AML-193 (cell line): ENCODE data around the gene THAP3.
"Not testable (repeated sequence)": the region's sequence is repeated elsewhere in the genome, so short reads cannot be mapped to it uniquely, and the experiment has no call there.

ENCODE experiments used
- DNase-seq, 2 experiments: peaks; one replicate each; lab custom pipeline; 2025; lab: John Stamatoyannopoulos, UW

Gene THAP3

DNA sequence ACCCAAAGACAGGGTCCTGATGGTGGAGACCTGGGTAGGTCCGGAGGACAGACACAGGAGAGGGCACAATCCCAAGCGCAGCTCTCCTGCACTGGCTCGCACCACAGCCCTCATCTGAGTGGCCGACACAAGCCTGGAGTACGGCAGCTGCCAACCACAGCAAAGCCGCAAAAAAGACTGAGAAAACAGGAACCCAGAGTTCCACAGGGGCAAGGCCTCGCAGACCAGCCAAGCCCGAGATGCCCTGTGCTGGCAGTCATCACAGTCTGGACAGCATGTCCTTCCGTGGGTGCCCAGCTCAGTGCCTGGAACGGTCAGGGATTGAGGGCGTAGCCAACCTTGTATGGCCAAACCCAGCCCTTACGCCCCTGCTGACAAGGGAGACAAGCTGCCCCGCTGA is 33.4 kb upstream of the THAP3 start:
- peak; percentile 25 to 50 for DNase-seq

DNA sequence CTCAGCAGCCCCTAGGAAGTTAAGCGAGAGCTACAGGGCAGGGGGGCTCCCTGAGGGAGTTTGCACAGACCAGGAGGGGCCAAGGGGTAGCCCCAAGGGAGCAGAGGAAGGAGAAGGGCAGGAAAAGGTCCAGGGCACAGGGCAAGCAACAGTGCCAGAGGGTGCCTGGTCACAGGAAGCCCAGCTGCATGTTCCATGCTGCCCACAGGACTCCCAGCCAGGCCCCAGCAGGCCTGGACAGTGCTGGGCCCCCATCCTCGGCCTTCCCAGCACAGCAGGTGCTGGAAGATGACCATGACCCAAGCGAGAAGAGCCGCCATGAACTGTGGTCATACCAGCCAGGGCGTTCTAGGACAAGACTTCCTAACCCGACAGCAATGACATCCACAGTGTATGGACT is 33.0 kb upstream of the THAP3 start:
- no peak for DNase-seq

DNA sequence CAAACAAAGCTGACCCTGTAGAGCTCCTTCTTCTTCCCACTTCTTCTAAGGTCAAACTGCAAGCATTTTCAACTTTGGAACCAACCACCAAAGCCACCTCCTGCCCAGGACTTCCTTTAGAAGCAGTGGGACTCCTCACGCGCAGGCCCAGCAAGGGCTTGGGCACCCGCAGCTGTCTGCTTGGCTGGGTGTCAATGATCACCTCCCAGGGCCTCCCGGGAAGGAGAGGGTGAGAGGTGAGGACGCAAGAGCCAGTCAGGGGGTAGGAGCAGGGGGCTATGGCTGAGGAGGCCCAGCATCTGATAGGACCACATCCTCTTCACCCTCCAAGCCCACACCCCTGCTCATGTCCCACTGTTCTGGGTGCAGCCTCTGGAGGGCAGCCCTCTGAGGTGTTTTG is 32.2 kb upstream of the THAP3 start:
- no peak for DNase-seq

DNA sequence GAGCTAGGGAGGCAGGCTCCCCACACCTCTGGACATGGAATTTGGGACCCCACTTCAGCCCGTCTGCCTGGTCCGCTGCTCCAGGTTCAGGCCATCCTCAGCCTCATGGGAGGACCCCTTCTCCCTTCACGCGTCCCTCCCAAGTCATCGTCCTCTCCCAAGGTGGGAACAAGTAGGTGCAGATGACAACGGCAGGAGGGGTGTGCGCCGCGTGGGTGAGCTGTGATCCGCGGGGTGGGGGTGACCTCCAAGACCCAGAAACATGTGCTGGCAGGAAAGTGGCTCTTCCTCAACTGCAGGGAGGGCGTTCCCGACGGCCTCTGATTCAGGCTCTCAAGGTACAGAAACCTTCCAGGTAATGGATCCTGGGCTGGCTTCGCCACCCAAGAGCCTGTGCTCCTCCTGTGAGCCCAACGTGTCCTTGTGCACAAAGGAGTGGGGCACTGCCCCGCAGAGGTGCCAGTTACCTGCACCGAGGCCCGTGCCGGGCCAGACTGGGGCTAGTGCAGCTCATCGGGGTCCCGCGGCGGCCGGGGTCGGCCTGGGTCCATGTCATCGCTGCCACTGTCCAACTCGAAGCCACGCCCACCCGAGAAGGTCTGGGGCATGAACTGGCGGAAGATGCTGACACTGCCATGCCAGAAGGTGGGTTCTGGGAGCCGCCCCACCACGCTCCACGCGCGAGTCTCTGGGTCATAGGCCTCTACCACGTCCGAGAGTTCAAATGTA is 31.6 kb upstream of the THAP3 start:
- DNase-seq, result no peak

DNA sequence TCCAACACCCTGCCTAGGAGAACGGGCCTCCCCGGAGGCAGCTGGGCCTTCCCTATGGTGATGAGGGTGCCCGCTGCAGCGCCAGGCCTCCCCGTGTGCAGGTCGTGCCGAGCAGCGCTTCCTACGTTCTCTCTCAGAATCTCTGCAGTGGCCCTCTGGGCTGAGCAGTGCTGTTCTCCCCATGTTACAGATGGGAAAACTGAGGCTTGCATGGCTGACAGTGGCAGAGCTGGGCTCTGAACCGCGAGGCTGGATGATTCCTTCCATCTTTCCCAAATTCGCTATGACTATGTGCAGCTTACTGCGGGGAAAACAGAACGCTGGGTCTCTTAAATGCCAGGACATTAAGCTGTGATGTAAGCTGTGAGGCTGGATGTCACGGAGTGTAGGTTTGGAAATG is 30.9 kb upstream of the THAP3 start:
- DNase-seq, result no peak

DNA sequence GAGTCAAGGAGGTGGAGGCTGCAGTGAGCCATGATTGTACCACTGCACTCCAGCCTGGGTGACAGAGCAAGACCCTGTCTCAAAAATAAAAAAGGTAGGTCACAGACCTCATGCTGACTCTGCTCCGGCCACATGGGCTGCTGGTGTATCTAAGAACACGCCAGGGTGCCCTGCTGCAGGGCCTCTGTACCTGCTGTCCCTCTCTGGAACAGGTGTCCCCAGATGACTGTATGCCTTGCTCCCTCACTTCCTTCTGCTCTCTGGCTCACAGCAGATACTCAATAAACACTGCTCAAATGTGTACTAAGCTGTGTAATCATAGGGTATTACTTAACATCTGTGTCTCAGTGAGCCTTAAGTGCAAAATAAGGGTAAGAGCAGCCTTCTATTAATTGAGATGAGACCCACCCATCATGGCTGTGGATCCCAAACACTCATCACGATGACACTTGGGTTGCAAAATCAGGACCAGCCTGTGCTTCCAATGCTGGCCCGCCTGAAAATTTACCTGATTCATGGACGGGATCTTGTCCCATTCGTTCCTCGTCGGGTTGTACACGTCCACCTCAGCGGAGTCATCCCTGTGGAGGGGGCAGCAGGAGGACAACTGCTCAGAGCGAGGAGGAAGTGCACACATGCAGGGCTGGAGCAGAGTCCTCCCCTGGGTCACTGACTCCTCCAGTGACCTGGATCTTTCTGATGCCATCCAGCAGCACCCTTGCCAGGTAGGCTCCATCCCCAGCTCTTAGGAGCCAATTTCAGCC is 29.5 kb upstream of the THAP3 start:
- DNase-seq, result no peak

DNA sequence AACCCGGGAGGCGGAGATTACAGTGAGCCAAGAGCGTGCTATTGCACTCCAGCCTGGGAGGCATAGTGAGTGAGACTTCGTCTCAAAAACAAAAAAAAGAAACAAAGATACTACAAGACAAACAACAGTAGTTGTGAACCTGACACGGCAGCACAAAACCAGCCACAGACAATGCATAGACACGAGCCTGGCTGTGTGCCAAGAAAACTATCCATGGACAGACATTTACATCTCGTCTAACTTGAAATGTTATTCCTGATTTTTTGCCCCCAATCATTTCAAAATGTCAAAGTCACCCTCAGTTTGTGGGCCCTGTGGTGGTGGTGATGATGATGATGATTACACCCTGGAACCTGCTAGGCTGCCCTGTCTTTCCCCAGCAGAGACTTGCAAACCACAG is 28.3 kb upstream of the THAP3 start:
- no peak for DNase-seq

DNA sequence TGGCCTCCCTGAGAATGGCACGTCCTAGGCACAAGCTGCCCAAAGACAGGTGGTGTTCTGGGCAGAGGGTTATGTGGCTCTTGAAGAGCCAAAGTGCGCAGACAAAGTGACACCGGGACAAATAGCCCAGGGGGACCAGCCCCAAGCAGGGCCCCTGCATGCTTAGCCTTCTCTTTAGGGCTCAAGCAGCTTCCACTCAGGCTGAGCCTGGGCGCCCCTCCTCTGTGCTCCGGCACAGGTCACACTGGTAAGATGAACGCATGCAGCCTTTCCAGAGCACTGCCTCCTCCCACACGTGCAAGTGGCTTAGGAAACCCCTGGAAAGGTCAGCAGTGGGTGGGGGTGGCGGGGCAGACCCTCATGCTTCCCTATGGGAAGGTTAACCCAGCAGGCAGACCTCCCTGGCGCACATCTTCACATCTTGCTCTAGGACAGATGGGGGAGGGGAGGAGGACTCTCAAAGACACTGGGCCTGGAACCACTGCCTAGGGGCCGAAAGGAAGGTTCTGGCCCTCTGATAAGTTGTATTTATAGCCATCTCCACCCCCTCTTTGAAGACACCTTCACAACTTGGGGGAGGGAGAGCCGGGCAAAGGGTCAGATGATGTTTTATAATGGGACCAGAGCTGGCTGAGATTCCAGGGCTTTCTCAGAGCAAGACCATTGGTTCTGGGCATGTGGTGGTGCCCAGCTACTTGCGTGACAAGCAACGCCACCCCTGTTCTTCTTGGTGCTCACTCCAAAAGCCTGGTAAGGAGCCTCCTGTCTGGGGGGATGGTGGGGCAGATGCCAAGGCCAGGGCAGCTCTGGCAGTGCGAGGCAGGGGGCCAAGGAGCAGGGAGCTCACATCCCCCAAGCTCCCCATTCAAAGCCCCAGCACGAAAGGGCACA is 27.5 kb upstream of the THAP3 start:
- no peak for DNase-seq

DNA sequence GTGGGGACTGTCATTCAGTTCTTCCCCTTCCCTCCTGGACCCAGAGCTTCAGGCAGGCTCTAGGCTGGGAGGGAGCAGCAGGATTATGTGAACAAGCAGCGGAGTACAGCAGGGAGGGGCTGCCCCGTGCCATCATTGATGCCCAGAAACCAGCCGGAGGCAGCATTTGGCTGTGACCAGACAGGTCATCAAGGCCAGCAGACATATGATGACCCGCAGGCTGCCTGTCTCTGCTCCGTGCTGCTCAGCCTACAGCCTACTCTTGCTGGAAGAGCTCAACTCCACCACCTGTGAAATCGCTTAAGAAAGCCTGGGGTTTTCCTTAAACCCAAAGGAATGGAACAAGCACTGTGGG is 26.9 kb upstream of the THAP3 start:
- no peak for DNase-seq

DNA sequence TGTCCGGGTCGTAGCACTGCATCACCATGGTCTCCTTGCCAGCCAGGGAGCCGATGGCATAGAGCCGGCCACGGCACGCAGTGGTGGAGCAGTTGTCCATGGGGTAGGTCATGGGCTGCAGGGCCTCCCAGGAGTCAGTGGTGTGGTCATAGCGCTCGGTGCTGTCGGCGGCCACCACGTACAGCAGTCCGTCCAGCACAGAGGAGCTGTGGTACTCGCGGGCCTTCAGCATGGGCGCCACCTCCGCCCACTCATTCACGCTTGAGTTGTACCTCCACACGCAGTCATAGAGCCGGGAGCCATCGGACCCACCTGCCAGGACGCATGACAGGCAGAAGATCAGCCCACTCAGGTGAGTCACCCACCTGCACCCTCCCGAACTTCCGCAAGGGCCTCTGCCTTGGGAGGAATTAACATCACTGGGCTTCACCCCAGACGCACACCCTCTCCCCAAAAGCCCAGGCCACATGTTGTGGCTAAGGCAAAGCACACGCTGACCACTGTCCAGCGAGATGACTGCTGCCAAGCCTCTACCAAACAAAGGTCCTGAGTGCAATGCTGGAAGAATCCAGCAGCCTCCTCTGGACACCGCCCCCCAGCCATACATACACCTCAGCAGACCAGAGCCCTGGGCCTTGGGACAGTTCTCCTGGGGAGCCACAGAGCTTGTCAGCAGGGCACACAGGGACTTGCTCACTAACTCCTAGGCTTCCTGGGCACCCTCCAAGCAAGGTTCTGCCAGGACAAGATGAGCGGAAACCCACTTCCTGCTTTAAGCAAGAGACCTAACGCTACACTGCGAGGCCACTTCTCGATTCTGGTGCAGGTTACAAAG is 25.3 kb upstream of the THAP3 start:
- peak; percentile 86 to 87 for DNase-seq

DNA sequence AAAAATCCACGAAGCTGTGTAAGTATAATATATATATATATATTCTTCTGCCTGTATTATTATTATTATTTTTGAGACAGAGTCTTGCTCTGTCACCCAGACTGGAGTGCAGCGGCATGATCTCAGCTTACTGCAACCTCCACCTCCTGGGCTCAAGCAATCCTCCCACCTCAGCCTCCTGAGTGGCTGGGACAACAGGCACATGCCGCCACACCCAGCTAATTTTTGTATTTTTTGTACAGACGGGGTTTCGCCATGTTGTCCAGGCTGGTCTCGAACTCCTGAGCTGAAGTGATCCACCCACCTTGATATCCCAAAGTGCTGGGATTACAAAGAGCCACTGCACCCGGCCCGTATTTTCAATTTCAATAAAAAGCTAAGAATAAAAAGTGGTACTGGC is 24.7 kb upstream of the THAP3 start:
- DNase-seq, result not testable (repeated sequence)

DNA sequence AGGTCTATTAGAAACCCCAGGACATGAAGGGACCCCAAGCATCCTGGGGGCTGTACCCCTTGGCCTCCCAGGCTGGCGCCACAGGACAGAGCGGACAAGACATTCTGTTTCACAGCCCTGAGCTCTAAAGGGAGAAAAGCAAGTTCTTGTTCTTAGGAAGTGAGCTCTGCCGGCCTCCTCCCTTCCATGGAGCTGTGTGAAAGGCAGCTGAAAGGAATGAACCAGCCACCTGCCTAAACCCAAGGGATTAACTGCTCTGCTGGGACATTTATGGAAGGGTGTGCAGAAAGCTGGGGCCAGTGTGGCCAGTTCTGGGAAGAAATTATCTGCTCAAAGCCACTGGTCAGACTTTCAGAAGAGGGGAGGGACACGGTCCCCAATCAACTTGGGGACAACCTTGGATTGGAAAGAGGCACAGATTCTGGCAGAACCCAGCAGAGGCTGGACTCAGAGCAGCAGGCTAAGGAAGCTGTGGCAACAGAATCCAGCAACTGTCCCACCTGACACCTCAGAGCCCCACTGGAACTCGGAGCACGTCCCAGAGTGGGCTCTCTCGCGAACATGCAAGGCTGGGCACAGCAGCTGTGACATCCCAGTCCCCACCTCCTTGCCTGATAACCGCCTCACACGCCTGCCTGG is 24.1 kb upstream of the THAP3 start:
- DNase-seq, result no peak

DNA sequence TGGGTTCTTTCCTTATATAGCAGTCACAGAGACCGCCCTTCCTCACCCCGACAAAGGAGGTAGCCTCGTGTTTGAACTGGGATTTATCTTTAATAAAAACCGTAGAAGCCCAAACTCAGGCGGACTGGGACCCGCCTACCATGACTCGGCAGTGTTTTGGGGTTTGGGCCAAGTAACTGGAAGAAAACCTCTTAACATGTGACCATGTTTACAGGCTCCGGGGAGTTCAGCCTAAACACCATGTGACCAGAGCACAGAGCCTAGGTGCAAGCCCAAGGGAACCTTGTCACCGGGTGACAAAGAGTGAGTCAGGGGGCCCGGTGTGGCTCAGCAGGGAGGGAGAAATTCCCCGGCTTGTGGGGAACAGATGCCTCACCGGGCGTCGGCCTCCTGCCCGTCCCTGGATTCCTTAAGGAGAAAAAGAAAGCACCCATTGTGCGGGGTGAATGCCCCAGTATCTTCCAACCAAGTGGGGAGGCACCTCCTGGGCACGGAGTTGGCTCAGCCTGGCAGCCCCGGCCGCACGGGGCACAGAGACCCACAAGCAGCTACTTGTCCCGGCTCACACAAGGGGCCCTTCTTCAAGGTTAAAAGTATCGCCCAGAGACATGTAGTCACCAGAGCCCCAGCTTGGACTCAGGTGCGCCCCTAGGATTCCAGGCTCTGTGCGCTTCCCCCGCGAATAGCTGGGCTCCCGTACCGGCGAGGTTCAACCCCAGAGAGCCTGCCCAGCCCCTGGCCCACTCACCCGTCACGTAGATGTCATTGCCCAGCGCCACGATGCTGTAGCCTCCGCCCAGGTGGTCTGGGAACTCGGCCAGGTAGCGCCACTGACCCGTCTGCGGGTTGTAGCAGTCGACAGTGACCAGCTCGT is 23.4 kb upstream of the THAP3 start:
- peak; percentile 91 to 93 for DNase-seq

DNA sequence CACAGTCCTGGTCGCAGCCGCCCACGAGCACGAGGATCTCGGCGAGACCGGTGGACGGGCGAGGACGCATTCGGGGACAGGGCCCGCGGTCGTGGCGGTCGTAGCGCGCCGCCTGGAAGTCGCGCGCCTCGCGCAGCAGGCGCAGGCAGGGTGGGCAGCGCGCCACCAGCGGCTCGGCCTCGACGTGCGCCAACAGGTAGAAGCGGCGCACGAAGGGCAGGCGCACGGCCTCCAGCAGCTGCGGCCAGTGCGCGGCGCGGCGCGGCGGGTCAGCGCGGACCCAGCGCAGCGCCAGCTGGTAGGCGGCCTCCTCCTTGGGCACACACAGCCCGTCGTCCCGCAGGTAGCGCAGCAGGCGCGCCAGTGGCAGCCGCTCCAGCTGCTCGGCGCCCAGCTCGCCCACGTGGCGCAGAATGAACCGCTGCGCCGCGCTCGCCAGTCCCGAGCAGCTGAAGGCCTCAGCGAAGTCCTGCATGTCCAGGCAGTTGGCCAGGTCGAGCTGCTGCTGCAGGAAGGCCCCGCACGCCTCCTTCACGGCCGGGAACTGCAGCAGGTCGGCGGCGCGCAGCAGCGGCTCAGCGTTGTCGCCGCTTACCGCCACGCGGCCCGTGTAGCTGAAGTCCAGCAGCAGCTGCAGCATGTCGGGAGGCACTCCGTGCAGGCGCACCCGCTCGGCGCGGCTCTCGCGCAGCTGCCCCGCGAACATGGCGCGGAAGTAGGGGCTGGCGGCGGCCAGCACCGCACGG is 22.6 kb upstream of the THAP3 start:
- DNase-seq, result no peak

DNA sequence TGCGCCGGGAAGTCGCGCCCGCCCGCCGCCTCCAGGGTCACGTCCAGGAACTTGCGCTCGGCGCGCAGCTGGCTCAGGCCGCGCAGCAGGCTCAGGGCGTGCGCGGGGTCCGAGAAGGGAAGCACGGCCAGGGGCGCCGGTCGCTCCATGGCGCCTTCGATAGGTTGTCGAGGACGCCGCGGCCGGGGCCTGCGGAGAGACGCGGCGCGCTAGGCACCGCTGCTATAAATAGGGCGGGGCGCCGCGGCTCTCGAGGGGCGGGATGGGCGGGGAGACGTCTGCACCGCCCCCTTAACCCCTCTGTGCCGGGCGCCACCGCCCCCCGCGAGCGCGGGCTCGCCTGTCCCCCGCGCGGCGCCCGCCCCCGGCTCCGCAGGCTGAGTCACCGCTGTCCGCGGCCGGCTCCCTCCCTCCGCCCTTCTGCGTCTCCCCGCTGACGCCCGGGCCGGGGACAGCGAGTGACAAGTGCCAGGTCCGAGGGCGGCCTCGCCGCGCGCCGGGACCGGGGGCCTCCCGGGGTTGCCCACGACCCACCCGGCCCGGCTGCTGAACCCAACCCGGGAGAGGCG is 21.9 kb upstream of the THAP3 start, which contains the start of gene KLHL21:
Gene KLHL21 (minus strand): TSS at position 201 of the 569 bp plus-strand sequence. CDS start 52 bp downstream, at position 149.
- peak; percentile 87 to 89 for DNase-seq

DNA sequence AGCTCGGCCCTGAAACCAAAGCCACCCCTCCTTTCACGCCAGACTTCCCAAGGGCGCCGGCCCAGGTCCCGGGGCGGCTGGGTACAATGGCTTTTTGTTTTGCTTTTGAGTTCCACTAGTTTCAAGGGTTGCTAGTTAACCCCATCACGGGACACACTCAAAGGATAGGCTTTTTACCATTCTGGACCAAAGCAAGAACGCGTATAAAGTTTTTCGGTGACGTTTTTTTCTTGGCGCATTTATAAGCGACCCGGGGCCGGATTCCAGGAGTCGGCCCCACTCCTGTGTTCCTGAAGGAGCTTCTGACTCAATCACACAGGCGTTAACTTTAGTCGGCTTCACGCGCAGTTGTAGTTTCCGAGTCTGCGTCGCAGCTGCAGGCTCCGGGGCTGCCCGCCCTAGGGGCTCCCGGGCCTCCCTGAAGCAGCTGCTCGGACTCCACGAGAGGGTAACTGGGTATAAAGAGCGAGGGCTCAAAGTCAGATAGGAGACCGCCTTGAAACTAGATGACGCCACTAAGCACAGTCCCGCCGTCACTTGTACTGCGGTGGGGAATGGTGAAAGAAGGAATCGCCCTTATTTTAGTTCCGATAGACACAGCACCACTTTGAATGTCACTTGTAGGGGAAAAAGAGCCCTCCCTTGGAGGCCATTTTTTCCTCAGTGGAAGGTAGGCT is 21.3 kb upstream of the THAP3 start:
- DNase-seq, result peak; percentile 36 to 52

DNA sequence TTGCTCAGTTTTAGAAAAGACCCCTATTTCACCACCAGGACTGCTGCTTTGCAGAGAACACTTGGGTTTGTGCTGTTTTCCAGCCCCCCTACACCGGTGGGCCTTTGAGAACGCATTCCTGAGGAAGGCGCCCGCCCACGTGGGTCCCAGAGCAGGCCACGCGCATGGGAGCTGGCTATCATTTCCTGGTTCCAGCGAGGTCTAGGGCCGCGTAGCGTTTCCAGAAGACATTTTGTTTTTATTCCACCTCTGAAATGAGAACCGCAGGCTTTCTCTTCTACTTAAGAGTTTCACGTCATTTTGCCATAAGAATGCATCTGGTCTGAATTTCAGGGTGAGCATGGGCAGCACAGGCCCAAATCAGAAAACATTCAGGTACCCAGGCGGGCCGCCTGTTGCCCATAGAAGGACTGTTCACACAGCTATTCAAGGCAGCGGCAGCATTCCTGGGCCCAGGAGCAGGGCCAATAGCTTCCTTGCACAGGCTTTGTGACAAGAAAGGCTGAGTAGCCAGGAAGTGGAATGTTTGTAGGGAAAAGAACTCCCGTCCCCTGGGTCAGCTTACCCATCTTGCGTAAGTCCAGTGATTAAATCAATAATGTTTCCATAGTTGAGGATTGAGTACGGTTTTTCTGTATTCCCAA is 20.6 kb upstream of the THAP3 start:
- DNase-seq, result peak in 1 of 2 experiments; percentile 52
